Measurements from ENCODE around the gene GALNT5. TPM values are rescaled to one million over a fixed set of nuclear protein-coding genes. Genes with fewer than 3 reads are reported as not detected.

Gene GALNT5
- total and polyA plus RNA-seq, 3 experiments from 2014 or later: not detected

GRCh38 chr2:157303612-157304011, 46.1 kb downstream of the GALNT5 start:
- H3K9me3 Mint-ChIP-seq: no peaks in the 10 kb centered on the region
- no peaks in the 10 kb centered on the region for H3K4me1 ChIP-seq (ENCODE audit: insufficient read depth, low read length)
- H3K9me3 ChIP-seq (ENCODE audit: low read length): no peaks in the 10 kb centered on the region
- H3K36me3 Mint-ChIP-seq: no peaks in the 10 kb centered on the region
- H3K27ac Mint-ChIP-seq: no peak overlapping the region
- H3K27ac ChIP-seq (ENCODE audit: low read depth, low read length): no peak overlapping the region
- no peaks in the 10 kb centered on the region for H3K36me3 ChIP-seq (ENCODE audit: insufficient read depth, low read length)
- H3K27me3 Mint-ChIP-seq: peaks cover 2 to 3% of the 10 kb centered on the region in 2 donors
- POLR2A ChIA-PET: no interaction called here
- no peaks in the 10 kb centered on the region for H3K27me3 ChIP-seq (ENCODE audit: insufficient read depth, low read length, poor library complexity, severe bottlenecking)
- no peak overlapping the region for H3K4me3 Mint-ChIP-seq
- no peak overlapping the region for H3K4me3 ChIP-seq (ENCODE audit: low read length)
- no peak for DNase-seq
- CTCF ChIA-PET: interaction anchor here (0.9 to 4.9 kb wide), 13 partner anchors 7 to 1450 kb away, joined by 3 to 59 read pairs (median 4); partner anchors contain the start of genes ACVR1C and ERMN
- H3K4me1 Mint-ChIP-seq: peaks cover 2 to 11% (median 10%) of the 10 kb centered on the region in 3 donors

GRCh38 chr2:157304811-157305722, 47.6 kb downstream of the GALNT5 start:
- no peaks in the 10 kb centered on the region for H3K4me1 ChIP-seq (ENCODE audit: insufficient read depth, low read length)
- no peak for DNase-seq
- peaks cover 0 to 2% of the 10 kb centered on the region in 2 donors for H3K27me3 Mint-ChIP-seq
- H3K4me1 Mint-ChIP-seq: peaks cover 2 to 11% (median 10%) of the 10 kb centered on the region in 3 donors
- no peaks in the 10 kb centered on the region for H3K36me3 Mint-ChIP-seq
- no peak overlapping the region for H3K4me3 Mint-ChIP-seq
- no peaks in the 10 kb centered on the region for H3K27me3 ChIP-seq (ENCODE audit: insufficient read depth, low read length, poor library complexity, severe bottlenecking)
- H3K9me3 ChIP-seq (ENCODE audit: low read length): no peaks in the 10 kb centered on the region
- H3K27ac Mint-ChIP-seq: no peak overlapping the region
- H3K36me3 ChIP-seq (ENCODE audit: insufficient read depth, low read length): no peaks in the 10 kb centered on the region
- no peak overlapping the region for H3K4me3 ChIP-seq (ENCODE audit: low read length)
- CTCF ChIA-PET: interaction anchor here (0.6 to 4.9 kb wide), 11 partner anchors 24 to 719 kb away, joined by 3 to 59 read pairs (median 3); partner anchors contain the start of genes ACVR1C and ERMN
- no peaks in the 10 kb centered on the region for H3K9me3 Mint-ChIP-seq
- POLR2A ChIA-PET: no interaction called here
- H3K27ac ChIP-seq (ENCODE audit: low read depth, low read length): no peak overlapping the region

GRCh38 chr2:157305723-157306110, 48.2 kb downstream of the GALNT5 start:
- Histone ChIP-seq H3K27ac (ENCODE audit: low read depth, low read length) (no peak overlapping the region), H3K4me3 (ENCODE audit: low read length) (no peak overlapping the region), H3K4me1 (ENCODE audit: insufficient read depth, low read length) (no peaks in the 10 kb centered on the region), H3K9me3 (ENCODE audit: low read length) (no peaks in the 10 kb centered on the region), H3K36me3 (ENCODE audit: insufficient read depth, low read length) (no peaks in the 10 kb centered on the region), H3K27me3 (ENCODE audit: insufficient read depth, low read length, poor library complexity, severe bottlenecking) (no peaks in the 10 kb centered on the region)
- no peaks in the 10 kb centered on the region for H3K9me3 Mint-ChIP-seq
- no peak overlapping the region for H3K27ac Mint-ChIP-seq
- no peak for DNase-seq
- POLR2A ChIA-PET: no interaction called here
- CTCF ChIA-PET: interaction anchor here (0.6 to 4.9 kb wide), 8 partner anchors 23 to 705 kb away, joined by 3 to 59 read pairs (median 4); partner anchors contain the start of genes ACVR1C and ERMN
- H3K4me1 Mint-ChIP-seq: peaks cover 2 to 11% (median 10%) of the 10 kb centered on the region in 3 donors
- H3K36me3 Mint-ChIP-seq: no peaks in the 10 kb centered on the region
- H3K4me3 Mint-ChIP-seq: no peak overlapping the region
- H3K27me3 Mint-ChIP-seq: peaks cover 0 to 2% of the 10 kb centered on the region in 2 donors

DNA sequence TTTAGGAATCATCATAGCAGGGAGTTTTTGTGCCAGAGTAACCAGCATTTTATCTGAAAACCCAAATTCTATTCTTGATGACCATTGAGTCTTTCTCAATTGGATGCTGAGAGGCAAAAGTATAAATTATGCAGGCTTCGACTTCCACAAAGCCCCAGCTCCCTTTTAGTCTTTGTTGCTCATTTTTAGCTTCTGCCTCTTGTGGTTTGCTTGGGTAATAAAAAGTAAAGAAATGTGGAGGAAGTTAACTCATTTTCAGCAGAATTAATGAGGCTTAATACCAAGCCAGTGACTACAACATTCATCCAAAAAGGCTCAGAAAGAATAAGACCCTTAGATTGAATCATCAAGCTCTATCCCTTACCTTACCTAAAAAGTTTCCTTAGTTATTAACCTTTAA, 49.5 kb downstream of the GALNT5 start:
- no peaks in the 10 kb centered on the region for H3K36me3 Mint-ChIP-seq

GRCh38 chr2:157309878-157310277, 52.4 kb downstream of the GALNT5 start:
- POLR2A ChIA-PET: no interaction called here
- peaks cover 0 to 2% (median 0%) of the 10 kb centered on the region in 3 donors for H3K36me3 Mint-ChIP-seq
- no peaks in the 10 kb centered on the region for H3K9me3 Mint-ChIP-seq
- H3K4me1 ChIP-seq (ENCODE audit: insufficient read depth, low read length): no peaks in the 10 kb centered on the region
- H3K4me1 Mint-ChIP-seq: peaks cover 2 to 11% (median 10%) of the 10 kb centered on the region in 3 donors
- H3K27ac Mint-ChIP-seq: no peak overlapping the region
- DNase-seq: no peak
- CTCF ChIA-PET: interaction anchor here (2.1 kb wide), 1 partner anchor 7 kb away, joined by 8 read pairs; no protein-coding TSS in a partner anchor
- peaks cover 3 to 7% of the 10 kb centered on the region in 2 donors for H3K27me3 Mint-ChIP-seq
- no peak overlapping the region for H3K4me3 ChIP-seq (ENCODE audit: low read length)
- H3K36me3 ChIP-seq (ENCODE audit: insufficient read depth, low read length): no peaks in the 10 kb centered on the region
- no peak overlapping the region for H3K4me3 Mint-ChIP-seq
- no peak overlapping the region for H3K27ac ChIP-seq (ENCODE audit: low read depth, low read length)
- H3K27me3 ChIP-seq (ENCODE audit: insufficient read depth, low read length, poor library complexity, severe bottlenecking): no peaks in the 10 kb centered on the region
- no peaks in the 10 kb centered on the region for H3K9me3 ChIP-seq (ENCODE audit: low read length)

More for the DNA sequence above, 49.5 kb downstream of the GALNT5 start:
- no peaks in the 10 kb centered on the region for H3K27me3 ChIP-seq (ENCODE audit: insufficient read depth, low read length, poor library complexity, severe bottlenecking)
- H3K4me3 Mint-ChIP-seq: no peak overlapping the region
- H3K9me3 Mint-ChIP-seq: no peaks in the 10 kb centered on the region
- H3K36me3 ChIP-seq (ENCODE audit: insufficient read depth, low read length): no peaks in the 10 kb centered on the region
- no peak overlapping the region for H3K4me3 ChIP-seq (ENCODE audit: low read length)
- CTCF ChIA-PET: interaction anchor here (0.8 to 1.5 kb wide), 5 partner anchors 12 to 322 kb away, joined by 3 to 4 read pairs (median 3); no protein-coding TSS in a partner anchor
- H3K4me1 ChIP-seq (ENCODE audit: insufficient read depth, low read length): no peaks in the 10 kb centered on the region
- H3K4me1 Mint-ChIP-seq: peaks cover 2 to 11% (median 10%) of the 10 kb centered on the region in 3 donors
- POLR2A ChIA-PET: interaction anchor here (0.7 kb wide), 1 partner anchor 154 kb away, joined by 3 read pairs; no protein-coding TSS in a partner anchor
- DNase-seq: no peak
- H3K27me3 Mint-ChIP-seq: peaks cover 3% of the 10 kb centered on the region in 2 donors
- H3K27ac Mint-ChIP-seq: no peak overlapping the region
- no peak overlapping the region for H3K27ac ChIP-seq (ENCODE audit: low read depth, low read length)
- no peaks in the 10 kb centered on the region for H3K9me3 ChIP-seq (ENCODE audit: low read length)

GRCh38 chr2:157311706-157312105, 54.2 kb downstream of the GALNT5 start:
- no peaks in the 10 kb centered on the region for H3K9me3 ChIP-seq (ENCODE audit: low read length)
- no peak overlapping the region for H3K27ac ChIP-seq (ENCODE audit: low read depth, low read length)
- peaks cover 3 to 7% of the 10 kb centered on the region in 2 donors for H3K27me3 Mint-ChIP-seq
- no peaks in the 10 kb centered on the region for H3K36me3 ChIP-seq (ENCODE audit: insufficient read depth, low read length)
- no peak overlapping the region for H3K4me3 ChIP-seq (ENCODE audit: low read length)
- CTCF ChIA-PET: interaction anchor here (2.1 kb wide), 1 partner anchor 9 kb away, joined by 8 read pairs; no protein-coding TSS in a partner anchor
- H3K4me3 Mint-ChIP-seq: no peak overlapping the region
- no peak for DNase-seq
- no peak overlapping the region for H3K27ac Mint-ChIP-seq
- POLR2A ChIA-PET: no interaction called here
- peaks cover under 1 to 8% (median 7%) of the 10 kb centered on the region in 3 donors for H3K4me1 Mint-ChIP-seq
- peaks cover 0 to 2% (median 0%) of the 10 kb centered on the region in 3 donors for H3K36me3 Mint-ChIP-seq
- H3K27me3 ChIP-seq (ENCODE audit: insufficient read depth, low read length, poor library complexity, severe bottlenecking): no peaks in the 10 kb centered on the region
- H3K9me3 Mint-ChIP-seq: no peaks in the 10 kb centered on the region
- H3K4me1 ChIP-seq (ENCODE audit: insufficient read depth, low read length): no peaks in the 10 kb centered on the region

- H3K36me3 Mint-ChIP-seq: peaks cover 0 to 2% (median 0%) of the 10 kb centered on the region in 3 donors
- Histone ChIP-seq H3K36me3 (ENCODE audit: insufficient read depth, low read length) (no peaks in the 10 kb centered on the region), H3K4me3 (ENCODE audit: low read length) (no peak overlapping the region), H3K27me3 (ENCODE audit: insufficient read depth, low read length, poor library complexity, severe bottlenecking) (no peaks in the 10 kb centered on the region), H3K9me3 (ENCODE audit: low read length) (no peaks in the 10 kb centered on the region), H3K27ac (ENCODE audit: low read depth, low read length) (no peak overlapping the region), H3K4me1 (ENCODE audit: insufficient read depth, low read length) (no peaks in the 10 kb centered on the region)
- no peaks in the 10 kb centered on the region for H3K9me3 Mint-ChIP-seq
- H3K27me3 Mint-ChIP-seq: peaks cover 3 to 7% of the 10 kb centered on the region in 2 donors
- H3K4me1 Mint-ChIP-seq: no peaks in the 10 kb centered on the region
- no peak overlapping the region for H3K4me3 Mint-ChIP-seq
- ChIA-PET POLR2A (no interaction called here), CTCF (interaction anchor here (1.4 to 1.7 kb wide), 2 partner anchors 10 to 15 kb away, joined by 3 to 5 read pairs; no protein-coding TSS in a partner anchor)
- DNase-seq: no peak
- H3K27ac Mint-ChIP-seq: no peak overlapping the region
Observed at GRCh38 chr2:157312866-157313486, 55.5 kb downstream of the GALNT5 start.

Data from CD8-positive, alpha-beta memory T cell (primary cell).